RWPE1 (cell line): ENCODE measurements around the gene POU6F2.
A peak's percentile ranks its signal among the peaks of the same experiment; 100 is the strongest.

Experiments used
- CTCF ChIA-PET: fragments of 350-600 bp; sonication (Branson Sonifier 250); formaldehyde crosslinking; extraction: SDS; loops from one replicate; lab custom pipeline; 2021; lab: Yijun Ruan, JAX
- POLR2A ChIA-PET: fragments of 400-600 bp; formaldehyde crosslinking; extraction: SDS; loops from one replicate; lab custom pipeline; 2020; ENCODE audit warnings: antibody characterized with exemption; ENCODE audit not compliant: low non-redundant PET; lab: Yijun Ruan, JAX
- DNase-seq: peaks from one replicate; pipeline ENCODE4 v3.0.0; 2012; ENCODE audit warnings: low spot score
- H3K27ac ChIP-seq: fragments of 450-650 bp; 2 replicates; pipeline ENCODE4 v1.5.1; 2017
- CTCF ChIP-seq: fragments of 450-650 bp; conservative IDR thresholded peaks from 2 replicates; pipeline ENCODE4 v1.5.1; 2017; ENCODE audit warnings: low read depth, mild to moderate bottlenecking

The POU6F2 gene

GRCh38 chr7:39415091-39415787 is 437.5 kb downstream of the POU6F2 start:
- H3K27ac ChIP-seq = no peak overlapping the region
- ChIA-PET CTCF (interaction anchor here (0.6 to 0.7 kb wide), 3 partner anchors 33 to 468 kb away, joined by 4 to 5 read pairs (median 4); no protein-coding TSS in a partner anchor), POLR2A (no interaction called here)
- no peak for DNase-seq
- no peak for TF ChIP-seq CTCF

- POLR2A ChIA-PET = no interaction called here
- no peak overlapping the region for H3K27ac ChIP-seq
- CTCF ChIA-PET = interaction anchor here (0.6 kb wide), 1 partner anchor 133 kb away, joined by 3 read pairs; no protein-coding TSS in a partner anchor
- DNase-seq = no peak
- no peak for TF ChIP-seq CTCF
These were observed 439.2 kb downstream of the POU6F2 start for GRCh38 chr7:39416866-39417265.

GRCh38 chr7:39417642-39418041 is 439.9 kb downstream of the POU6F2 start:
- POLR2A ChIA-PET = no interaction called here
- H3K27ac ChIP-seq = no peak overlapping the region
- CTCF ChIA-PET = no interaction called here
- TF ChIP-seq CTCF = 0 out of 2 replicates have a peak, but pooled peaks have one; percentile 6
- DNase-seq = no peak

- ChIA-PET POLR2A (no interaction called here), CTCF (no interaction called here)
- no peak for TF ChIP-seq CTCF
- H3K27ac ChIP-seq = no peak overlapping the region
- no peak for DNase-seq
These were observed 443.5 kb downstream of the POU6F2 start for GRCh38 chr7:39421251-39421650.

GRCh38 chr7:39421661-39422060 is 444.0 kb downstream of the POU6F2 start:
- H3K27ac ChIP-seq = no peak overlapping the region
- POLR2A ChIA-PET = no interaction called here
- CTCF ChIA-PET = no interaction called here
- TF ChIP-seq CTCF = no peak
- DNase-seq = no peak

GRCh38 chr7:39428221-39428620 is 450.5 kb downstream of the POU6F2 start:
- ChIA-PET CTCF (interaction anchor here (0.6 kb wide), 3 partner anchors 39 to 830 kb away, joined by 4 read pairs; no protein-coding TSS in a partner anchor), POLR2A (no interaction called here)
- peak; percentile 56 for DNase-seq
- no peak overlapping the region for H3K27ac ChIP-seq
- TF ChIP-seq CTCF = no peak
